Upper lobe of right lung (tissue), 1 donor: Measurements from ENCODE around the gene EYS. TPM values are rescaled to one million over a fixed set of nuclear protein-coding genes. Genes with fewer than 3 reads are reported as not detected.

Source experiments
- ATAC-seq: fragments of 200-7000 bp; cut with Tn5 transposase; one replicate; pipeline ENCODE4 v1.9.1; 2020; ENCODE audit warnings: mild to moderate bottlenecking, moderate library complexity
- DNase-seq: peaks from one replicate; pipeline ENCODE4 v3.0.0-alpha.2; 2020
- H3K27ac ChIP-seq: fragments of 200-600 bp; one replicate; pipeline ENCODE4 v1.8.0; 2022
- H3K27me3 ChIP-seq: fragments of 200-600 bp; one replicate; pipeline ENCODE4 v1.8.0; 2022; ENCODE audit warnings: mild to moderate bottlenecking
- H3K36me3 ChIP-seq: fragments of 200-600 bp; one replicate; pipeline ENCODE4 v1.8.0; 2022
- H3K4me1 ChIP-seq: fragments of 200-600 bp; one replicate; pipeline ENCODE4 v1.8.0; 2022
- H3K4me3 ChIP-seq: fragments of 200-600 bp; one replicate; pipeline ENCODE4 v1.8.0; 2022; ENCODE audit warnings: mild to moderate bottlenecking
- H3K9me3 ChIP-seq: fragments of 200-600 bp; one replicate; pipeline ENCODE4 v1.8.0; 2022
- CTCF ChIP-seq: fragments of 200-600 bp; IDR thresholded peaks from one replicate; pipeline ENCODE4 v1.8.0; 2022; ENCODE audit warnings: antibody characterized with exemption
- intact Hi-C: fragments of 100-400 bp; cut with DNase I; formaldehyde crosslinking; loops from one replicate; pipeline ENCODE4 v1.11.0; 2022
- total RNA-seq: library from RNA; stranded (reverse); fragmentation: NEBNext Ultra II Directional; extraction: Animal tissue kit (Norgen Biotek cat#: 25700); gene quantifications from one replicate; pipeline ENCODE4 v1.2.1, GENCODE V29; 2021
- donor health status: DM: no; HTN: yes; CAD: no; lungs with severe emphysema.

The EYS gene
- total RNA-seq, 1 donor from 2014 or later = not detected

- Histone ChIP-seq H3K9me3 (no peaks in the 10 kb centered on the region), H3K4me3 (no peak overlapping the region), H3K27me3 (no peaks in the 10 kb centered on the region), H3K4me1 (no peaks in the 10 kb centered on the region), H3K27ac (no peak overlapping the region), H3K36me3 (no peaks in the 10 kb centered on the region)
- intact Hi-C loops = no loop called here
- DNase-seq (no peak), ATAC-seq (no peak)
- no peak for TF ChIP-seq CTCF
Measured at GRCh38 chr6:64258302-64258701, 1448.7 kb downstream of the EYS start.

- Histone ChIP-seq H3K9me3 (no peaks in the 10 kb centered on the region), H3K27ac (no peak overlapping the region), H3K36me3 (no peaks in the 10 kb centered on the region), H3K4me1 (no peaks in the 10 kb centered on the region), H3K4me3 (no peak overlapping the region), H3K27me3 (no peaks in the 10 kb centered on the region)
- DNase-seq (no peak), ATAC-seq (no peak)
- TF ChIP-seq CTCF = no peak
- intact Hi-C loops = no loop called here
Measured at GRCh38 chr6:64257586-64257985, 1449.4 kb downstream of the EYS start.

GRCh38 chr6:64256483-64256882 is 1450.5 kb downstream of the EYS start:
- no peak for DNase-seq
- ATAC-seq = no peak
- intact Hi-C loops = no loop called here
- Histone ChIP-seq H3K36me3 (no peaks in the 10 kb centered on the region), H3K4me3 (no peak overlapping the region), H3K9me3 (no peaks in the 10 kb centered on the region), H3K4me1 (no peaks in the 10 kb centered on the region), H3K27ac (no peak overlapping the region), H3K27me3 (no peaks in the 10 kb centered on the region)
- no peak for TF ChIP-seq CTCF

GRCh38 chr6:64255000-64255399 is 1452.0 kb downstream of the EYS start:
- Histone ChIP-seq H3K9me3 (no peaks in the 10 kb centered on the region), H3K4me3 (no peak overlapping the region), H3K36me3 (no peaks in the 10 kb centered on the region), H3K27me3 (no peaks in the 10 kb centered on the region), H3K4me1 (no peaks in the 10 kb centered on the region), H3K27ac (no peak overlapping the region)
- intact Hi-C loops = no loop called here
- no peak for TF ChIP-seq CTCF
- DNase-seq = no peak
- no peak for ATAC-seq

GRCh38 chr6:64254558-64254957 is 1452.5 kb downstream of the EYS start:
- no peak overlapping the region for H3K4me3 ChIP-seq
- DNase-seq = no peak
- no peak overlapping the region for H3K27ac ChIP-seq
- H3K9me3 ChIP-seq = no peaks in the 10 kb centered on the region
- no peaks in the 10 kb centered on the region for H3K27me3 ChIP-seq
- no peak for ATAC-seq
- intact Hi-C loops = no loop called here
- no peak for TF ChIP-seq CTCF
- H3K4me1 ChIP-seq = no peaks in the 10 kb centered on the region
- no peaks in the 10 kb centered on the region for H3K36me3 ChIP-seq

GRCh38 chr6:64252256-64252655 is 1454.8 kb downstream of the EYS start:
- Histone ChIP-seq H3K4me1 (no peaks in the 10 kb centered on the region), H3K27ac (no peak overlapping the region), H3K4me3 (no peak overlapping the region), H3K9me3 (no peaks in the 10 kb centered on the region), H3K27me3 (no peaks in the 10 kb centered on the region), H3K36me3 (no peaks in the 10 kb centered on the region)
- intact Hi-C loops = no loop called here
- ATAC-seq (no peak), DNase-seq (no peak)
- TF ChIP-seq CTCF = no peak
